ENCODE measurements around the gene PBXIP1. TPM values are rescaled to one million over a fixed set of nuclear protein-coding genes. Genes with fewer than 3 reads are reported as not detected.
A peak's percentile ranks its signal among the peaks of the same experiment; 100 is the strongest.

PBXIP1 gene
- total RNA-seq, 1 experiment from 2014 or later: 24.0 TPM

DNA sequence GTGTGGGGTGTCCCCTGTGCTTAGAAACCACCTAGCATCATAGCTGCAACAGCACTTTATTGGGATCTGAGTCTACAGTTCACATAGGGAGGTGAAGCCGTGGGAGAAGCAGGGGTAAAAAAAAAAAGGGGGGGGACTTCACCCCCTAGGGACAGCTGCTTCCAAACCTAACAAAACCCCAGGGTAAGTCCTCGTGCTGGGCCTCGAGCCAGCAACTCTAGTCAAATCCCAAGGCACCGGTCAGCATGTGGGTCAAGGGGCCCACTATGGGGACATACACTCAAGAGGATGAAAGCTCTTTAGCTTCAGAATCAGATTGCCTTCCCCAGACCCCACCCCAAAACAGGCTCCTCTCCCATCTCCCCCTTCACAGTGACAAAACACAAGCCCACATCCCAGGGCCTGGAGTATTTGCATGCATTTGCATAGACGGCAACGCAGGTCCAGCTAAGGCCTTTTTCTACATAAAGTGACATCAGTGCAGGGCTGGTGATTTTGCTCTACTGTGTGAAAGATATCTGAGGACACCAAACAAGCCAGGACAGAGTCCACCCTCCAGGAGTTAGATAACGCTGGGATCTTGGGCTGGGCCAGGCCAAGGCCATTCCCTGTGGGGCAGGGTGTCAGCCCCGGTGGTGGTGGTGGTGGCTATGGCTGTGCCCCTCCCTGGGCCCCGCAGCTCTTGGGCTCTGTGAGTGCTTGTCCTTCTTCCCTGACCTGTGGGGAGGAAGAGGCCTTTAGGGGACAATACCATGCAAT, 11.3 kb downstream of the PBXIP1 start:
- ChIA-PET POLR2A (interaction anchor here (0.5 to 1.7 kb wide), 4 partner anchors 28 to 385 kb away, joined by 3 to 7 read pairs (median 5); no protein-coding TSS in a partner anchor), CTCF (interaction anchor here (0.6 to 1.4 kb wide), 7 partner anchors 44 to 246 kb away, joined by 3 to 8 read pairs (median 4); no protein-coding TSS in a partner anchor)
- TF ChIP-seq, protein P1, sequence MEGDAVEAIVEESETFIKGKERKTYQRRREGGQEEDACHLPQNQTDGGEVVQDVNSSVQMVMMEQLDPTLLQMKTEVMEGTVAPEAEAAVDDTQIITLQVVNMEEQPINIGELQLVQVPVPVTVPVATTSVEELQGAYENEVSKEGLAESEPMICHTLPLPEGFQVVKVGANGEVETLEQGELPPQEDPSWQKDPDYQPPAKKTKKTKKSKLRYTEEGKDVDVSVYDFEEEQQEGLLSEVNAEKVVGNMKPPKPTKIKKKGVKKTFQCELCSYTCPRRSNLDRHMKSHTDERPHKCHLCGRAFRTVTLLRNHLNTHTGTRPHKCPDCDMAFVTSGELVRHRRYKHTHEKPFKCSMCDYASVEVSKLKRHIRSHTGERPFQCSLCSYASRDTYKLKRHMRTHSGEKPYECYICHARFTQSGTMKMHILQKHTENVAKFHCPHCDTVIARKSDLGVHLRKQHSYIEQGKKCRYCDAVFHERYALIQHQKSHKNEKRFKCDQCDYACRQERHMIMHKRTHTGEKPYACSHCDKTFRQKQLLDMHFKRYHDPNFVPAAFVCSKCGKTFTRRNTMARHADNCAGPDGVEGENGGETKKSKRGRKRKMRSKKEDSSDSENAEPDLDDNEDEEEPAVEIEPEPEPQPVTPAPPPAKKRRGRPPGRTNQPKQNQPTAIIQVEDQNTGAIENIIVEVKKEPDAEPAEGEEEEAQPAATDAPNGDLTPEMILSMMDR (IDR thresholded peaks at IDR 0.05; ENCODE audit: insufficient read depth in 1 of 2, low read depth in 1 of 2, low read length in 1 of 2, severe bottlenecking in 1 of 2, unreplicated experiment in 1 of 2): no peak
- Mint-ChIP-seq H3K9me3 (ENCODE audit: unreplicated experiment) (no peaks in the 10 kb centered on the region), H3K4me1 (ENCODE audit: low read depth, unreplicated experiment) (peaks cover 14% of the 10 kb centered on the region), H3K27me3 (ENCODE audit: insufficient read depth, unreplicated experiment) (no peaks in the 10 kb centered on the region), H3K36me3 (ENCODE audit: insufficient read depth, unreplicated experiment) (no peaks in the 10 kb centered on the region), H3K27ac (ENCODE audit: unreplicated experiment) (no peak overlapping the region), H3K4me3 (ENCODE audit: unreplicated experiment) (no peak overlapping the region)
- Histone ChIP-seq H3K9me3 (no peaks in the 10 kb centered on the region), H3K36me3 (ENCODE audit: control insufficient read depth, insufficient read depth, low read length) (no peaks in the 10 kb centered on the region), H3K4me3 (ENCODE audit: low read depth, low read length) (no peak overlapping the region), H3K27me3 (replicated peaks; ENCODE audit: control insufficient read depth, insufficient read depth, low read length) (no peaks in the 10 kb centered on the region), H3K4me1 (peaks cover 13% of the 10 kb centered on the region)
- no TSS peak for BruUV-seq (replicated peaks)
- peak in 1 of 2 experiments; percentile 68 for DNase-seq
- intact Hi-C loops (cut with micrococcal nuclease; ENCODE audit: unreplicated experiment): loop anchor here (2.0 kb wide), 1 partner anchor 38 kb away; no protein-coding TSS in a partner anchor

DNA sequence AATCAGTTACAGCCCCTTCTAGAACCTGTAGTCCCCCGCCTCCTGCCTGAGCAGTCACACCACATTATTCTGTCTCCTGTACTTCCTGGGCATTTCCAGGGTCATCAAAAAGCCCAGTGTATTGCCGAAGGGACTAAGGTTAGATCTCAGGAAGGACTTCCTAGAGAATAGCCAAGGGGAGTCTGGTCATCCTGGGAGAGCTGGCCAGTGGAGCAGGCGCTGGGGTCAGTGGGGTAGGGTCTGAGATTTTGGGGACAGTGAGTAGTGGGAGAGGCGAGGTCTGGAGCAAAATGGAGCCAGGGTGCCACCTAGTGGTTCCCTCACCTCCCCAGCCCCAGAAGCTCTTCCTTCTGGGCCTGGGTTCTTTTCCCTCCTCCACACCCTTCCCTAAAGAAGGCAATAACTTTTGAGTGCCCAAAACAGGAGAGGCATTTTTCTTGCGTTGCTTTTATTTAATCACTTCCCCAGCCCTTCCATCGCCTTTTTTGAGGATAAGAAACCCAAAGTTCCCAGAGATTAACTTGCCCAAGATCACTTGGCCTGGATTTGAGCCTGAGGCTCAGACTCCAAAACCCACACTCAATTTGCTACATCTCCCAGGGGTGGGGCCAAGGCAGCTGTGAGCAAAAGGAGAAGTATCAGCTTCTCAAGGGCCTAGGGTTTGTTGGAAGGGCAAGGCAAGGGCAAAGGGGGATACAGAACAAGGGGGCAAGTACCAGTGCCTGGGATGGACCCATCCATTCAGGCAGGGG, 12.1 kb downstream of the PBXIP1 start:
- Histone ChIP-seq H3K4me3 (ENCODE audit: low read depth, low read length) (no peak overlapping the region), H3K27me3 (replicated peaks; ENCODE audit: control insufficient read depth, insufficient read depth, low read length) (no peaks in the 10 kb centered on the region), H3K36me3 (ENCODE audit: control insufficient read depth, insufficient read depth, low read length) (no peaks in the 10 kb centered on the region), H3K4me1 (peaks cover 13% of the 10 kb centered on the region), H3K9me3 (no peaks in the 10 kb centered on the region)
- Mint-ChIP-seq H3K4me1 (ENCODE audit: low read depth, unreplicated experiment) (peaks cover 19% of the 10 kb centered on the region), H3K27ac (ENCODE audit: unreplicated experiment) (no peak overlapping the region), H3K4me3 (ENCODE audit: unreplicated experiment) (no peak overlapping the region), H3K27me3 (ENCODE audit: insufficient read depth, unreplicated experiment) (no peaks in the 10 kb centered on the region), H3K36me3 (ENCODE audit: insufficient read depth, unreplicated experiment) (no peaks in the 10 kb centered on the region), H3K9me3 (ENCODE audit: unreplicated experiment) (no peaks in the 10 kb centered on the region)
- no TSS peak for BruUV-seq (replicated peaks)
- CTCF ChIA-PET: interaction anchor here (0.6 to 1.4 kb wide), 9 partner anchors 8 to 245 kb away, joined by 3 to 12 read pairs (median 3); no protein-coding TSS in a partner anchor
- POLR2A ChIA-PET: interaction anchor here (0.5 to 1.7 kb wide), 5 partner anchors 11 to 384 kb away, joined by 3 to 6 read pairs (median 3); partner anchors contain the start of gene PBXIP1
- intact Hi-C loops (cut with micrococcal nuclease; ENCODE audit: unreplicated experiment): loop anchor here (2.0 kb wide), 1 partner anchor 37 kb away; no protein-coding TSS in a partner anchor
- peak in 1 of 2 experiments; percentile 65 for DNase-seq
- TF ChIP-seq, protein P1 (IDR thresholded peaks at IDR 0.05; ENCODE audit: insufficient read depth in 1 of 2, low read depth in 1 of 2, low read length in 1 of 2, severe bottlenecking in 1 of 2, unreplicated experiment in 1 of 2): peak; percentile 85 to 86

DNA sequence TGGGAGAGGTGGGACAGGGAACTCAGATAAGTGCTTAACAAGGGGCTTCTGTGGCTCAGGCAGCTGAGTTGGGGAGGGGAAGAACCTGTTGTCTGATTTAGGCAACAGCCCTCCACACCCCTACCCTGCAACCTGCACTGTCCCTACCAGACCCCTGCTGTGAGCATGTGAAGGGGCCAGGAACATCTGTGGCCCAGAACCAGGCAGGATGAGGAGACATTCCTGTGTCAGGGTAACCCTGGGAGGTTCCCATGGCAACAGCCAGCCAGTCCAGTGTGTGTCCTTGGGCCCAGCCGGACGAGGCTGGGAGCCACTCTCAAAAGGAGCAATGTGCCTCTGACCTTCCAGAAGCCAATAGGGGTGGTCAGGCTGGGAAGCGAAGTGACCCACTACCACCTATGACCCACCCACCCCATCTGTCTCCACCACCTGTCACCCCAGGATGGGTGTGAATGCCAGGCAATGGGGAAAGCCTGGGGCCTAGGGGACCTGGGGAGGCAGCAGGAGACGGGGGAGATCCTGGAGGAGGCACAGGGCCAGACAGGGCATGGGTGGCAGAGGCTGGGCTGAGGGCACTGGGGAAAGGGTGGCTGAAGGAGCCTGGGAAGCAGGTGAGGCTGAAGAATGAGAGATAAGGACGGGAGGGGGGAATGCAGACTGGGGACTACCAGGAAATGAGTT, 14.4 kb downstream of the PBXIP1 start:
- no peaks in the 10 kb centered on the region for H3K27me3 ChIP-seq (replicated peaks; ENCODE audit: control insufficient read depth, insufficient read depth, low read length)
- H3K27ac Mint-ChIP-seq (ENCODE audit: unreplicated experiment): peak overlapping the region; percentile 53
- no peak overlapping the region for H3K4me3 Mint-ChIP-seq (ENCODE audit: unreplicated experiment)
- no peaks in the 10 kb centered on the region for H3K36me3 ChIP-seq (ENCODE audit: control insufficient read depth, insufficient read depth, low read length)
- H3K4me3 ChIP-seq (ENCODE audit: low read depth, low read length): no peak overlapping the region
- H3K36me3 Mint-ChIP-seq (ENCODE audit: insufficient read depth, unreplicated experiment): peaks cover 19% of the 10 kb centered on the region
- no TSS peak for BruUV-seq (replicated peaks)
- TF ChIP-seq, protein P1 (IDR thresholded peaks at IDR 0.05; ENCODE audit: insufficient read depth in 1 of 2, low read depth in 1 of 2, low read length in 1 of 2, severe bottlenecking in 1 of 2, unreplicated experiment in 1 of 2): no peak
- H3K4me1 Mint-ChIP-seq (ENCODE audit: low read depth, unreplicated experiment): peaks cover 31% of the 10 kb centered on the region
- CTCF ChIA-PET: interaction anchor here (0.6 kb wide), 1 partner anchor 32 kb away, joined by 3 read pairs; no protein-coding TSS in a partner anchor
- H3K27me3 Mint-ChIP-seq (ENCODE audit: insufficient read depth, unreplicated experiment): no peaks in the 10 kb centered on the region
- DNase-seq: no peak
- intact Hi-C loops (cut with micrococcal nuclease; ENCODE audit: unreplicated experiment): no loop called here
- H3K9me3 ChIP-seq: no peaks in the 10 kb centered on the region
- H3K4me1 ChIP-seq: peaks cover 13% of the 10 kb centered on the region
- POLR2A ChIA-PET: no interaction called here
- H3K9me3 Mint-ChIP-seq (ENCODE audit: unreplicated experiment): no peaks in the 10 kb centered on the region
